NCI-H748 treated with DMSO at 0.1 percent for 48 hours (cell line): ENCODE measurements around the gene MED16.

Source experiments
- DNase-seq: peaks from one replicate; lab custom pipeline; 2025; lab: John Stamatoyannopoulos, UW

The MED16 gene

GRCh38 chr19:927780-928401 lies 34.9 kb upstream of the MED16 start:
- no peak for DNase-seq

GRCh38 chr19:927351-927779 lies 34.4 kb upstream of the MED16 start:
- DNase-seq = no peak

- no peak for DNase-seq
These were observed 33.8 kb upstream of the MED16 start for GRCh38 chr19:926589-927350.

- DNase-seq = no peak
These were observed 33.3 kb upstream of the MED16 start for GRCh38 chr19:926323-926588.

- DNase-seq = peak; percentile 69
These were observed 32.7 kb upstream of the MED16 start, which contains the start of gene ARID3A for GRCh38 chr19:925526-926322. Gene ARID3A (plus strand): TSS chr19:926035. CDS start chr19:929529, 3,494 bp downstream.

- DNase-seq = no peak
These were observed 32.1 kb upstream of the MED16 start for GRCh38 chr19:925087-925525.

- DNase-seq = no peak
These were observed 31.6 kb upstream of the MED16 start for GRCh38 chr19:924553-925086.

- DNase-seq = no peak
These were observed 27.3 kb upstream of the MED16 start for GRCh38 chr19:920051-920864.

- DNase-seq = peak; percentile 44
These were observed 26.4 kb upstream of the MED16 start for GRCh38 chr19:919199-920050.

GRCh38 chr19:918481-919198 lies 25.7 kb upstream of the MED16 start:
- no peak for DNase-seq

GRCh38 chr19:918152-918437 lies 25.1 kb upstream of the MED16 start:
- DNase-seq = no peak

- DNase-seq = peak; percentile 24
These were observed 24.6 kb upstream of the MED16 start, which contains the start of gene KISS1R for GRCh38 chr19:917323-918151. Gene KISS1R (plus strand): TSS chr19:917333. CDS start chr19:917503, 170 bp downstream.

- DNase-seq = no peak
These were observed 23.8 kb upstream of the MED16 start for GRCh38 chr19:916645-917322.

- DNase-seq = peak; percentile 12
These were observed 20.2 kb upstream of the MED16 start, which contains the start of gene R3HDM4 for GRCh38 chr19:913080-913748. Gene R3HDM4 (minus strand): TSS chr19:913219. CDS start chr19:913157, 62 bp downstream.

GRCh38 chr19:912181-913079 lies 19.4 kb upstream of the MED16 start:
- DNase-seq = no peak

GRCh38 chr19:911197-912033 lies 18.4 kb upstream of the MED16 start:
- DNase-seq = no peak
